GM18951 (cell line): ENCODE data around the gene TRPC6.

ENCODE experiments used
- POLR2A ChIP-seq: IDR thresholded peaks from 4 replicates; pipeline ENCODE4 v1.6.1; 2011; ENCODE audit warnings: mild to moderate bottlenecking; ENCODE audit not compliant: insufficient read length, insufficient read depth; ENCODE audit errors: extremely low read depth
- in situ Hi-C: fragments of 300-500 bp; cut with MboI; formaldehyde crosslinking; loops from one replicate; pipeline ENCODE4 v1.12.0; 2022; ENCODE audit warnings: low sequenced_read_pairs, mixed read lengths, inconsistent platforms; ENCODE audit not compliant: unreplicated experiment

The TRPC6 gene

DNA sequence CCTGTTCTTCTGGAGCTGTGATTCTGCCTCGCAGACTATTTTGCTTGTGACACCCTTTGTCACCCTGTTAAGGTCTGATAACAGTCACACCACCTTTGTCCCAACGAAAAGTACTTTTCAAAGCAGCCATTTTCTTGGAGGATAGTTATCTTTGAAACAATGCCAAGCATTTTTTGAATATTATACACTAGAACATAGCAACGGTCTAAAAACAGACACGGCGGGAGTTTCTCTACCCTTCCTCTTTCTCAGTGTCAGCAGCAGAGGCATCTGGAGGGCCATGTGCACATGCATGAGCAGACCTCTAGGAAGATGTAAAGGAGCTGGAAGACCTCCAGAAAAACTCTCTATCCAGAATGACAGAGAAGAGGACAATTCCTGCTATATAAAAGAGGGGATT is 86.5 kb downstream of the TRPC6 start:
- in situ Hi-C loops: no loop called here
- TF ChIP-seq POLR2A: no peak

DNA sequence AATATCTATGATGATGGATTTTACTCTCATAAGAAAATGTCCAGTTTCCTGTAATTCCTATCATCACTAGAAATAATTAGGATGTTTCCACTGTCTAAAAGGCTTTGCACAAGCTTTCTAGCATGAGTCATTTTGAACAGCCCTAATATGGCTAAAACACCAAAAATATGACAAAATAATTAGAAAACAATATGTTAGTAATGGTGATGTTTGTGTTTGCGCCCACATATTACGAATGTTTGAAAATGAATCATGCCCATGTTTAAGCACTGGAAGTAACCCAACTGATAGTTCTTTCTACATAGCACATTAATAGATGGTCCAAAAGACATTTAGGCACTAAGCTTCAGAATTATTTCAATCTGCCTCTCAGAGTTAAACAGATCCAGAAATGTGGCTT is 96.0 kb downstream of the TRPC6 start:
- TF ChIP-seq POLR2A: no peak
- in situ Hi-C loops: no loop called here

DNA sequence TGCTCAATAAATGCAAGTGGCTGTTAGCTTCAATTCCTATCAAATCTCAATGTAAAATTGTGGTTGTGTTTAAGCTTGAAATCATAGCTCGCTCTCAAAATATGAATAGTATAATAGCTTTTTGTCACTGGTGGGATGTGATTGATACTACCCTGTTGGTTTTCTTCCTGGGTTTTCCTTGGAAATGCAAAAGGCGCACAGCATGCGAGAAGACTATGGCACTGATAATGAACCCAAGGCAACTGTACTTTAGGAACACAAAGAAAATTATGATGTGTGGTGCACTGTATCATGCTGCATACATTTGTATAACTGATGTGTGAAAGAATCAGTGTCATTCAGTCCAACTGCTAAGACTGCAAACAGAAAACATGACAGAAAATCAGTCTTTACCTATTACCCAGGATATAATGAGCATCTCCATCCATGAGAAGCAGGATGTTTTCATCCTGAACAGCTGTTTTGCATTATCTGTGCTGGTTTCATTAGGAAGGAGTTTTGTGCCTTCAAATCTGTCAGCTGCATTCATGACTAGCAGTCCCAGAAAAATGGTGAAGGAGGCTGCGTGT is 101.2 kb downstream of the TRPC6 start:
- in situ Hi-C loops: no loop called here
- no peak for TF ChIP-seq POLR2A

DNA sequence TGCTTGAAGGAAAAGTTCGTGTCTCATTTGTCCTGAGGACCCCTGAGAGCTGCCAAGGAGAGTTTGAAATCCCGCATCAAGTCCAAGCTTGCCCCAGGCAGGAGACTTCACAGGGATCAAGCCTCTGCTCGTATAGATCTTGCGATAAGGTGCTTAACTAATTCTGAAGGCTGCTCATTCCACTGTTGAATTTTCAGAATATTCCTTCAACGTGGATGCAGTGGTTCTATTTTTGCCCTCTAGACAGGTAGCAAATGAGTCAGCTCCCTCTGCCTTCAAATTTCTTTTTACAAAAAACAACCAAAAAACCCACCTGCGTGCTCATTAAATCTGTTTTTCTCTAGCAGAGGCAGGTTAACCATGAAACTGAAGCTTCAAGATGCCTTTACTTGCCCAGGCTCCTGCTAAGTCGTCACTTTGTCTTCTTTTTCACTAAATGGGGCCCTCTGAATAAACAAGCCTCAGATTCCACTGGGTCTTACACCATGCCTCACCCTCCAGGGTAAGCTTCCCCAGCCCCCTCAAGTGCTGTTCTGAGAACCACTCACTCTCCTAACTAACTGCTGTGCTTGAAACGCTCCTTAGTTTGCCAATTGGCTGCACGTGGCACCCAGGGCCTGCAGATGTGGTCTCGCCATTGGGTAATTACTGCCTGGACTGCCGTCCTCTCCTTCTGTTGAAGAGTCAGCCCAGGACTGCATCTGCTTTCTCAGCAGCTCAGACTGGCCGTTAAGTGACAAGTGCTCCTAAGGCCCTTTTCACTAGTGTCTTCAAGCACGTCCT is 105.0 kb downstream of the TRPC6 start:
- no peak for TF ChIP-seq POLR2A
- in situ Hi-C loops: no loop called here

DNA sequence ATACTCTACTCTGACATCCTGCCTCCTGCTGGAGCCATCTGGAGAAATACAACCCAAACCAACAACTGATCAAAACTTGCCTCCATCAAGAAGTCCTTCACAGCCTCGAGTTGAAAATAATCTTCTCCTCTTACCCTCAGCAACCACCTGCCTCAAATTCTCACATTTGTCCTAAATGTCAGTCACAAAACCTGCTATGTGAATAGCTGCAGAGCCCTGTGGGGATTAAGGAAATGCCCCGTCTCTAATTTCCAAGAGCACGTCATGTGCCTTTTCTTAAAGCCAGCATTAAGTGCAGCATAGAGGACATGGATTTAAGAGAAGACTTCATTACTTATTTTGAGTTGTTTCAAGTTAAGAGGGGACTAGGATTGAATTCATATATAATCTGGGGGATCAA is 105.9 kb downstream of the TRPC6 start:
- no peak for TF ChIP-seq POLR2A
- in situ Hi-C loops: no loop called here

DNA sequence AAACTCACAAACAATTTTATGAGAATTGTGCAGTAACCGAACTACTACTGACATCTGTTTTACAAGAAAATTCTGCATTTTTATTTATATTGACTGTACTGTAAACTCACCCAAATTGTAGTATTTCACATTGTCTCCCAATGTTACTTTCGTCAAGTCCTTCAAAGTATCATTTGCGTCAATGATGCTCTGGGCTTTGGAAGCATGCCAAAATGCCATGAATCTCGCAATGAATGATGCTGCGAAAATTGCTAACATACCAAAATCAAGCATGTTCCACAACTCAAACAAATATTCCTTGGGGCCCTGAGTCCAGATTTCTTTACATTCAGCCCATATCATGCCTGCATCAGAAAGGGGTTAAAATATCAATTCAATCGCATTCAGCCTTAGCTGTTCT is 107.6 kb downstream of the TRPC6 start:
- TF ChIP-seq POLR2A: no peak
- in situ Hi-C loops: no loop called here

DNA sequence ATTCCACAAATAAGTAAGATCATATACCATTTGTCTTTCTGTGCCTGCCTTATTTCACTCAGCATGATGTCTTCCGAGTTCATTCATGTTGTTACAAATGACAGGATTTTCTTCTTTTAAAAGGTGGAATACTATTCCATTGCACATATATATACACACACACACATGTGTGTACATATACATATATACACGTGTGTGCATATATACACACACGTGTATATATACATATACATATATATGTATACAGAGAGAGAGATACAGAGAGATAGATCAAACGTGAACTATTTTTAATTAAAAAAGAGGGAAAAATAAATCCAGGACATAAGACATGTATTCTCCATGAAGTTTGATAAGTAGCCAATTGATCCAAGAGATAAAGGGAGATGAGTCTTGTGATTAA is 108.1 kb downstream of the TRPC6 start:
- no peak for TF ChIP-seq POLR2A
- in situ Hi-C loops: no loop called here

DNA sequence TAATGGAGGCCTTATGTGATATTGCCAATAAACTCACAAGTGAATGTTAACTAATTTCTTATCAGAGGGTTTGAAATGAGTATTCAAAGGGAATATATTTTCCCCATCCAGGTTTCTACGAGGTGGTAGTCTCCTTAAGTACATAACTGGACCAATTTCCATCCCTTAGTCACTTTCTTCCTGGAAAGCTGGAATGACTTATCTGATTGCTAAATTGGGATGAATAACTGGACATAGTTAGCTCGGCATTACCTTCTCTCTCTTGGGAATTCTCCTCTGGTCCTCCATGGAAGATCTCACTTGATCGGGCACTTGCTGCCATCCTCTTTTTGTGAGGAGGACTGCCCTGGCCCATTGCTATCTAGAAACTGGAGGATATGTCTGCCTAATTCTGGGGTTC is 109.1 kb downstream of the TRPC6 start:
- TF ChIP-seq POLR2A: no peak
- in situ Hi-C loops: loop anchor here (25.0 kb wide), 2 partner anchors 363 to 1188 kb away; no protein-coding TSS in a partner anchor

DNA sequence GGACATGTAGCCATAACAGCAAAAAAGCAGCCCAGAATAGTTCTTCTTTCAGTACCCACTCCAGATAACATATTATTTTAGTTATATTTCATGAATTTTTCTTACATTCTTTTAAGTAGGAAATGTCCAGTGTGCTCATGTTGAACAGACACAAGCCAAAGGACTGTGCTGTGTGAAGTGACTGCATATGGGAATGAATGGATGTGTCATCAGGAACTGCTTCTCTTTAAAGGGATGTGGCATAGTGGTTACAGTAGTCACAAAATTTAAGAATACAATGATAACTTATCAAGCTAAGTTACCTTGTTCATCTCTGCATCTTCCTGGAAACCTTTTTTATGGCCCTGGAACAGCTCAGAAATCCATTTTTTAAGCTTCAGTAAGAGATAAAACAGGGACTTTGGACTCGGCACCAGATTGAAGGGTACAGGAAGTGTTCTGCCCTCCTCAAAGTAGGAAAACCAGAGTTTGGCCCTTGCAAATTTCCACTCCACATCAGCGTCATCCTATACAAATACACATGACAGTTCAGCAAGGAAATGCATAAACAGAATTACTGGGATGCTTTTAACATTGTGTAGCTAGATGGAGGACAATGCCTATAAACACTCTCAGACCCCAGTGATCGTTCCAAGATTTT is 112.8 kb downstream of the TRPC6 start:
- no peak for TF ChIP-seq POLR2A
- in situ Hi-C loops: loop anchor here (25.0 kb wide), 2 partner anchors 366 to 1191 kb away; no protein-coding TSS in a partner anchor

DNA sequence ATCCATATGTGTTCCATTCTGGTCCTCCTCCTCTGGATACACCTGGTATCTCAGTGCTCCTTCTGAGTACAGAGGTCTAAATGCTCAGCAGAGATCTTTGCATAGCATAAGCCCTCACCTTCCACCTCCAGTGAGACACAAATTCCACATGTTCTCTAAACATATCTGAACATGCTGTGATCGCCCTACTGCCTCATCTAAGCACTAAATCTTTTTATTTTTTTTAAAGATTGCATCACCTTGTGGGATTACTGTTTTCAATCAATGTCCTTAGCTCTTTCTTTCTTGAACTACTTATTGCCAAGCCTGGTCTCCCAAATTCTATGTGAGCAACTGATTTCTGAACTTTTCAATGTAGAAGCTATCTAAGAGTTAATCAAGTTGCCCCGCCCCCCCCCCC is 113.4 kb downstream of the TRPC6 start:
- no peak for TF ChIP-seq POLR2A
- in situ Hi-C loops: loop anchor here (25.0 kb wide), 2 partner anchors 367 to 1192 kb away; no protein-coding TSS in a partner anchor

DNA sequence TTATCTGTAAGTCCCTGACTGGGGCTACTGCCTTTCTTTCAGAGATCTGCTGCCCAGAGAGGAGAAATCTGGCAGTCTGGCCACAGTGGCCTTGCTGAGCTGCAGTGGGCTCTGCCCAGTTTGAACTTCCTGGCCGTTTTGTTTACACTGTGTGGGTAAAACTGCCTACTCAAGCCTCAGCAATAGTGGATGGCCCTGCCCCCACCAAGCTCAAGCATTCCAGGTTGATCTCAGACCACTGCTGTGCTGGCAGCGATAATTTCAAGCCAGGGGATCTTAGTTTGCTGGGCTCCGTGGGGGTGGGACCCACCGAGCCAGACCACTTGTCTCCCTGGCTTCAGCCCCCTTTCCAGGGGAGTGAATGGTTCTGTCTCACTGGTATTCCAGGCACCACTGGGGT is 117.5 kb downstream of the TRPC6 start:
- in situ Hi-C loops: loop anchor here (25.0 kb wide), 2 partner anchors 371 to 1196 kb away; no protein-coding TSS in a partner anchor
- no peak for TF ChIP-seq POLR2A

DNA sequence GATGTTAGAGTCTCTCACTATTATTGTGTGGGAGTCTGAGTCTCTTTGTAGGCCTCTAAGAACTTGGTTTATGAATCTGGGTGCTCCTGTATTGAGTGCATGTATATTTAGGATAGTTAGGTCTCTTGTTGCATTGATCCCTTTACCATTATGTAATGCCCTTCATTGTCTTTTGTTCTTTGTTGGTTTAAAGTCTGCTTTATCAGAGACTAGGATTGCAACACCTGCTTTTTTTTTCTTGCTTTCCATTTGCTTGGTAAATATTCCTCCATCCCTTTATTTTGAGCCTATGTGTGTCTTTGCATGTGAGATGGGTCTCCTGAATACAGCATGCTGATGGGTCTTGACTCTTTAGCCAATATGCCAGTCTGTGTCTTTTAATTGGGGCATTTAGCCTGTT is 119.4 kb downstream of the TRPC6 start:
- in situ Hi-C loops: loop anchor here (25.0 kb wide), 2 partner anchors 373 to 1198 kb away; no protein-coding TSS in a partner anchor

DNA sequence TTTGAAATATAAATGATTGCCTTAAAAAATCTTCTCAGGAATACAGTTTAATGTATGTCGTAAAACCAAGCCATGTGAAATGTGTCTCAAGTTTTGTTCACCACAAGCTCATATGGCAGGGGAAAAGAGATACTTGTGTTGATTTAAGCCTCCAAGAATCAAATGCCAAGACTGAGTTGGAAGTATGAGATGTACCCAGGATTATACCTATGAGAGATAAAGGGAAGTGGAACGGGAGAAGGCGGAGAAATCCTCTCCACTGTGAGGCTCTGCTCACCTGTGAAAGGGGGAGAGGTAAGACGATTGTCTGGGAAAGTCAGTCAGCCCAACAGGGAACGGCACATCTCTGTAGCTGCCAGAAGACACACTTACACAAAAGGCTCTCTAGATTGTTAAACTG is 124.8 kb downstream of the TRPC6 start:
- no peak for TF ChIP-seq POLR2A
- in situ Hi-C loops: loop anchor here (25.0 kb wide), 2 partner anchors 378 to 1203 kb away; no protein-coding TSS in a partner anchor

DNA sequence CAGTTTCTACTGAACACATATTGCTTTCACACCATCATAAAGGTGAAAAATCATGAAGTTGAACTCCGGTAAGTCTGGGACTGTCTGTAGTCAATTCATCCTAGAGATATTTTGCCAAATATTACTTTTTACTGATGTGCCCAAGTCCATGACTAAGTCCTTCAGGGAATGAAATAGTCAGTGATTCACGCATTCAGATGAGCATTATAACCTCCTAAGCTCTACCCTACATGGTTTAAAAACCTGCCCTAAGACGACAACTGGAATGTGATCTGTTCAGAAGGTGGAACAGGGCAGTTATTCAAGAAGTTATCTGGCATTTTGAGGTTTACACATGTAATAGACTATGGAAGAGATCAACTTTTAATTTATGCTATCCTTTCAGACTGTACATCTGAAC is 125.6 kb downstream of the TRPC6 start:
- in situ Hi-C loops: loop anchor here (25.0 kb wide), 2 partner anchors 379 to 1204 kb away; no protein-coding TSS in a partner anchor
- TF ChIP-seq POLR2A: no peak

DNA sequence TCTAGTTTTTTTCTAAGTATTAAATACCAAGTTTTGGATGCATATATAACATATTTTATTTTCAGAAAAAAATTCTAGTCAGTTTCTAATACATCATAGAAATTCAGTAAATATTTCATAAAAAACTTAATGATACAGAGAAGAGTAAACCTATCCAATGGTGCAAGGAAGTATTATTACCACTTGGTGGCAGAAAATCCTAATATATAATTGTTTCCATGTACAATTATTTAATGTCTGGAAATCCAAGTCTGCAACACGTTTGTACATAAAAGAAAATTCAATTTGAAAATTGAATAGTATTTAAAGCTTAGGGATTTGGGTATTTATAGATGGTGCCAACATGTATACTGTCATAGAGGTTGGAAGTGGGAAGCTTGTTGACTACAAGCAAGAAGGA is 127.0 kb downstream of the TRPC6 start:
- in situ Hi-C loops: loop anchor here (25.0 kb wide), 2 partner anchors 380 to 1205 kb away; no protein-coding TSS in a partner anchor
- no peak for TF ChIP-seq POLR2A
